HepG2 (cell line): ENCODE data around the gene GFER. TPM values are rescaled to one million over a fixed set of nuclear protein-coding genes. Genes with fewer than 3 reads are reported as not detected.

Experiments used
- ATF3 ChIP-seq: sonication (generic); formaldehyde crosslinking; IDR thresholded peaks from 2 replicates; pipeline ENCODE4 v1.4.0; 2020; ENCODE audit warnings: missing genetic modification reagents
- CENPT ChIP-seq: sonication (generic); formaldehyde crosslinking; IDR thresholded peaks from 2 replicates; pipeline ENCODE4 v1.8.0; 2022; ENCODE audit warnings: low read depth, mild to moderate bottlenecking, moderate library complexity, missing genetic modification reagents
- KDM1A ChIP-seq: IDR thresholded peaks from 2 replicates; pipeline ENCODE4 v1.6.1; 2016; ENCODE audit warnings: missing compliant biosample characterization
- KDM3A ChIP-seq: IDR thresholded peaks from 2 replicates; pipeline ENCODE4 v1.6.1; 2018; ENCODE audit warnings: low read depth, missing compliant biosample characterization
- KDM5B ChIP-seq: sonication (generic); formaldehyde crosslinking; IDR thresholded peaks from 2 replicates; pipeline ENCODE4 v1.4.0; 2020; ENCODE audit warnings: missing genetic modification reagents, mild to moderate bottlenecking, borderline replicate concordance
- NFE2L1 ChIP-seq: sonication (generic); formaldehyde crosslinking; IDR thresholded peaks from 2 replicates; pipeline ENCODE4 v1.4.0; 2020; ENCODE audit warnings: missing genetic modification reagents, mild to moderate bottlenecking, borderline replicate concordance
- POGK ChIP-seq: sonication (generic); formaldehyde crosslinking; conservative IDR thresholded peaks from 2 replicates; pipeline ENCODE4 v1.8.0; 2022; ENCODE audit warnings: mild to moderate bottlenecking, moderate library complexity, missing genetic modification reagents
- SIN3A ChIP-seq: IDR thresholded peaks from 2 replicates; pipeline ENCODE4 v1.6.1; 2011; ENCODE audit warnings: low read depth, mild to moderate bottlenecking, control low read depth, low read length, borderline replicate concordance
- U2AF1 ChIP-seq: fragments of 200-400 bp; formaldehyde crosslinking; optimal IDR thresholded peaks from 2 replicates; pipeline ENCODE3; 2017; ENCODE audit warnings: mild to moderate bottlenecking, low read depth, low read length
- ZBTB38 ChIP-seq: sonication (generic); formaldehyde crosslinking; IDR thresholded peaks from 2 replicates; pipeline ENCODE4 v1.5.1; 2020; ENCODE audit warnings: mild to moderate bottlenecking, missing genetic modification reagents
- ZHX1 ChIP-seq: sonication (generic); formaldehyde crosslinking; IDR thresholded peaks from 2 replicates; pipeline ENCODE4 v1.8.1; 2022; ENCODE audit warnings: low read depth, mild to moderate bottlenecking, missing genetic modification reagents
- ZNF296 ChIP-seq: sonication (generic); formaldehyde crosslinking; conservative IDR thresholded peaks from 2 replicates; pipeline ENCODE4 v1.5.0; 2020; ENCODE audit warnings: mild to moderate bottlenecking, missing genetic modification reagents
- ZNF567 ChIP-seq: sonication (generic); formaldehyde crosslinking; IDR thresholded peaks from 2 replicates; pipeline ENCODE4 v1.8.1; 2023; ENCODE audit warnings: mild to moderate bottlenecking, missing genetic modification reagents, borderline replicate concordance
- ZNF75D ChIP-seq: sonication (generic); formaldehyde crosslinking; IDR thresholded peaks from 2 replicates; pipeline ENCODE4 v1.8.1; 2023; ENCODE audit warnings: missing genetic modification reagents, mild to moderate bottlenecking, borderline replicate concordance
- ZNF879 ChIP-seq: sonication (generic); formaldehyde crosslinking; IDR thresholded peaks from 2 replicates; pipeline ENCODE4 v1.8.1; 2023; ENCODE audit warnings: missing genetic modification reagents
- polyA plus RNA-seq, 8 experiments: library from polyadenylated mRNA; depleted of rRNA in 3 of 8; stranded (reverse) in 7 of 8; unstranded in 1 of 8; fragments of >200 nt; fragmentation: Illumina TruSeq in 4 of 8; extraction: Trizol in 4 of 8; gene quantifications; 2 replicates each; pipeline versions ENCODE4 v1.2.1 to v1.2.3, GENCODE V29; 2011 to 2016; ENCODE audit warnings: low read depth in 4 of 8, missing spikeins in 1 of 8, mixed read lengths in 1 of 8; ENCODE audit not compliant: insufficient read depth in 1 of 8
- total RNA-seq, 5 experiments: library from RNA; depleted of rRNA; stranded (reverse); fragments of >200 nt; fragmentation: Illumina TruSeq; extraction: Trizol; gene quantifications; 2 replicates each; pipeline ENCODE4 v1.2.3, GENCODE V29; 2016; ENCODE audit warnings: low read depth in 1 of 5
- TF ChIP-seq, protein P1 (sequence below): IDR thresholded peaks from 2 replicates; pipeline ENCODE4 v1.6.1; 2016; ENCODE audit warnings: control low read depth
- TF ChIP-seq, protein P2 (sequence below): sonication (generic); formaldehyde crosslinking; IDR thresholded peaks from 2 replicates; pipeline ENCODE4 v1.4.0; 2020; ENCODE audit warnings: missing genetic modification reagents

The GFER gene
- total and polyA plus RNA-seq, 2 of the 13 experiments (the other 11 are each of a cell fraction or from before 2014, with no cell fraction given), result 28.6 to 71.7 TPM

DNA sequence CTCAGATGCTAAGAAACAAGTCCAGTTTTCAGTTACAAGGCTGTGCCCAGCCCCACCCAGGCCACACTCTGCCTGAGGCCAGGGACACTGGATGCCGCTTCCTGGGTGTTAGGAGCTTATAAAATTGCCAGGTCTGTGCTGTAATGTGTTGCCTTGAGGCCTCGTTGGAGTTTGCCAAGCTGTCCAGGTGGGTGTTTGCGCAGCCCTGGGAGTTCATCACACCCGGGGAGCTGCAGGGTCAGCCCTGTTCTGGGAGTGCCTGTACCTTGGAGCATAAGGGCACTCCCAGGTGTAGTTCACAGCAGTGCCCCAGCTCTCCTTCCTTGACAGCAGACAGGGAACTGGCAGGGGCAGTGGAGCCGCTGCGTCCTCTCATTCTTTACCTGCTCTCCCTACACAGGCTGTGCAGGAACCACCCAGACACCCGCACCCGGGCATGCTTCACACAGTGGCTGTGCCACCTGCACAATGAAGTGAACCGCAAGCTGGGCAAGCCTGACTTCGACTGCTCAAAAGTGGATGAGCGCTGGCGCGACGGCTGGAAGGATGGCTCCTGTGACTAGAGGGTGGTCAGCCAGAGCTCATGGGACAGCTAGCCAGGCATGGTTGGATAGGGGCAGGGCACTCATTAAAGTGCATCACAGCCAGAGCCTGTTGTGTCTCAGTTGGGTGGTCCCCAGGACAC lies 1.6 kb downstream of the GFER start (continued):
- TF ChIP-seq ZHX1 (CRISPR knock-in tag), result no peak
- TF ChIP-seq CENPT (CRISPR knock-in tag), result no peak
- TF ChIP-seq ZNF296 (CRISPR knock-in tag), result no peak
- TF ChIP-seq ATF3 (CRISPR knock-in tag), result no peak
- no peak for TF ChIP-seq POGK
- 0 out of 2 replicates have a peak, but pooled peaks have one; percentile 44 for TF ChIP-seq ZNF567
- no peak for TF ChIP-seq U2AF1
- TF ChIP-seq ZNF75D (CRISPR knock-in tag), result no peak
- no peak for TF ChIP-seq ZNF879
- TF ChIP-seq KDM3A (CRISPR knock-in tag), result no peak
- TF ChIP-seq, protein P1, sequence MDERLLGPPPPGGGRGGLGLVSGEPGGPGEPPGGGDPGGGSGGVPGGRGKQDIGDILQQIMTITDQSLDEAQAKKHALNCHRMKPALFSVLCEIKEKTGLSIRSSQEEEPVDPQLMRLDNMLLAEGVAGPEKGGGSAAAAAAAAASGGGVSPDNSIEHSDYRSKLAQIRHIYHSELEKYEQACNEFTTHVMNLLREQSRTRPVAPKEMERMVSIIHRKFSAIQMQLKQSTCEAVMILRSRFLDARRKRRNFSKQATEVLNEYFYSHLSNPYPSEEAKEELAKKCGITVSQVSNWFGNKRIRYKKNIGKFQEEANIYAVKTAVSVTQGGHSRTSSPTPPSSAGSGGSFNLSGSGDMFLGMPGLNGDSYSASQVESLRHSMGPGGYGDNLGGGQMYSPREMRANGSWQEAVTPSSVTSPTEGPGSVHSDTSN (CRISPR knock-in tag), result no peak
- TF ChIP-seq ZBTB38, result no peak
- no peak for TF ChIP-seq SIN3A
- TF ChIP-seq, protein P2, sequence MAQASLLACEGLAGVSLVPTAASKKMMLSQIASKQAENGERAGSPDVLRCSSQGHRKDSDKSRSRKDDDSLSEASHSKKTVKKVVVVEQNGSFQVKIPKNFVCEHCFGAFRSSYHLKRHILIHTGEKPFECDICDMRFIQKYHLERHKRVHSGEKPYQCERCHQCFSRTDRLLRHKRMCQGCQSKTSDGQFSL (CRISPR knock-in tag), result no peak
- no peak for TF ChIP-seq KDM1A (CRISPR knock-in tag)
- TF ChIP-seq KDM5B (CRISPR knock-in tag), result 0 out of 2 replicates have a peak, but pooled peaks have one; percentile 29
- 0 out of 2 replicates have a peak, but pooled peaks have one; percentile 72 for TF ChIP-seq NFE2L1 (CRISPR knock-in tag)
